Heart left ventricle (tissue), 13 donors: Measurements from ENCODE around the gene CTPS2.

Experiments
- CTCF ChIP-seq, 12 donors: fragments of 200-600 bp; sonication (generic) in 4 of 12; IDR thresholded peaks; one replicate each; pipeline versions ENCODE4 v1.5.0 to v1.8.0; 2018 to 2022; ENCODE audit warnings: antibody characterized with exemption in 12 of 12, mild to moderate bottlenecking in 5 of 12
- POLR2A ChIP-seq, 2 donors: fragments of 450-650 bp; IDR thresholded peaks; one replicate each; pipeline ENCODE4 v1.6.1; 2017; ENCODE audit warnings: antibody characterized with exemption in 2 of 2, mild to moderate bottlenecking in 2 of 2, moderate library complexity in 2 of 2
- donor health status: ischemic (EF 13 %, LVEDD 7.1; RV severe dilation, severe dysfunction).
- donor health status: DM: no; HTN: yes; CAD: no.
- donor health status: DM: no; HTN: no; CAD: no.
- donor health status: ischemic (EF 25% LVEDD 6.9; RV normal size, moderate dysfunction).
- donor health status: ischemic (EF 25% LVEDD 5.7; RV mildly dilated, moderate dysfunction).
- donor health status: ischemic (EF 35%, LVEDD 5.7; RV mildly dilated, moderate dysfunction).
- donor health status: nonischemic (EF 11% LVEDD 7.7; RV severe dilation, severe dysfunction).
- donor health status: DM: yes; HTN: yes; CAD: no.
- donor health status: PGD.
- donor health status: ischemic (EF 29% LVEDD 5.4; RV normal size, mild dysfunction).
- donor health status: nonischemic (EF 23%, LVEDD 6.1; RV moderate dilation, normal function).

- TF ChIP-seq CTCF (IDR thresholded peaks at IDR 0.05) (no peak), POLR2A (IDR thresholded peaks at IDR 0.05) (no peak)
Observed at GRCh38 chrX:16629909-16630308, 82.6 kb downstream of the CTPS2 start.
